AML-193 (cell line): Measurements from ENCODE around the gene PLK5.
"Not testable (repeated sequence)": the region's sequence is repeated elsewhere in the genome, so short reads cannot be mapped to it uniquely, and the experiment has no call there.

ENCODE experiments used
- DNase-seq, 2 experiments: peaks; one replicate each; lab custom pipeline; 2025; lab: John Stamatoyannopoulos, UW

The PLK5 gene

GRCh38 chr19:1525343-1525742 is 1.5 kb downstream of the PLK5 start:
- DNase-seq, result no peak

GRCh38 chr19:1526066-1526778 is 2.3 kb downstream of the PLK5 start:
- no peak for DNase-seq

DNA sequence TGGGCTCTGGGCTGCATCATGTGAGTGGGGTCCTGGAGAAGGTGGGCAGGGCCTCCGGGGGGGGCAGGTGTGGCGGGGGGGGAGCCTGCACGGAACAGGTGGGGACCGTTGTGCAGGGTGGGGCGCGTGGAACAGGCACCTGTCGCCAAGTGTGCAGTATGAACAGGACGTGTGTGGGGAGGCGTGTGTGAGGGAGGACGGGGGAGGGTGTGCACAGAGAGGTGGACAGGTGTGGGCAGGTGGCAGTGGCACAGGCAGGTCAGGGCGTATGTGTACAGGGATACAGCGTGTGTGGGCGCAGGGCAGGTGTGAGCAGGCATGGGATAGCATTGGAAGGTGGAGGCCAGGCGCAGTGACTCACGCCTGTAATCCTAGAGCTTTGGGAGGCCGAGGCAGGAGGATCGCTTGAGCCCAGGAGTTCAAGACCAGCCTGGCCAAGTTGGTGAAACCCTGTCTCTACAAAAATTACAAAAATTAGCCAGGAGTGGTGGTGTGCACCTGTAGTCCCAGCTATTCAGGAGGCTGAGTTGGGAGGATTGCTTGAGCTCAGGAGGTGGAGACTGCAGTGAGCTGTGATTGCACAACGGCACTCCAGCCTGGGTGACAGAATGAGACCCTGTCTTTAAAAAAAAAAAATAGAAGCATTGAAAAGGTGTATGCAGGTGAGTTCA is 3.2 kb downstream of the PLK5 start:
- DNase-seq, result no peak

DNA sequence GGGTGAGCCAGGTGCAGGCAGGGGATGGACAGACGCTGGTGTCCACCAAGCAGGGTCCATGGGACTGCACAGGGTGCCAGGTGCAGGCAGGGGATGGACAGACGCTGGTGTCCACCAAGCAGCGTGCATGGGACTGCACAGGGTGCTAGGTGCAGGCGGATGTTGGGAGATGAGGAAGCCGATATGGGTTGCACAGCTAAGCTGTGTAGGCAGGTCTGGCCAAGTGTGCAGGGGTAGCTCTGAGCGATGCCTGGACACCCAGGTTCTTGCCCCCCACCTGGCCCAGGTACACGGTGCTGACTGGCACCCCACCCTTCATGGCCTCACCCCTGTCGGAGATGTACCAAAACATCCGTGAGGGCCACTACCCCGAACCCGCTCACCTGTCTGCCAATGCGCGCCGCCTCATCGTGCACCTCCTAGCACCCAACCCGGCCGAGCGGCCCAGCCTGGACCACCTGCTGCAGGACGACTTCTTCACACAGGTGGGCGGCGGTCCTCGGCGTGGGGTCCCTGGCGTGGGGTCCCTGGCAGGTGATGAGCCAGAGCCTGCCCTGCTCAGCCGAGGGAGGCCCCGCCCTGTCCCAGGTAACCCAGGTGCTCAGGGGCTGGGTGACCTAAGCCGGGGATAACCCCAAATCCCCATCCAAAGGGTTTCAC is 3.9 kb downstream of the PLK5 start:
- no peak for DNase-seq

DNA sequence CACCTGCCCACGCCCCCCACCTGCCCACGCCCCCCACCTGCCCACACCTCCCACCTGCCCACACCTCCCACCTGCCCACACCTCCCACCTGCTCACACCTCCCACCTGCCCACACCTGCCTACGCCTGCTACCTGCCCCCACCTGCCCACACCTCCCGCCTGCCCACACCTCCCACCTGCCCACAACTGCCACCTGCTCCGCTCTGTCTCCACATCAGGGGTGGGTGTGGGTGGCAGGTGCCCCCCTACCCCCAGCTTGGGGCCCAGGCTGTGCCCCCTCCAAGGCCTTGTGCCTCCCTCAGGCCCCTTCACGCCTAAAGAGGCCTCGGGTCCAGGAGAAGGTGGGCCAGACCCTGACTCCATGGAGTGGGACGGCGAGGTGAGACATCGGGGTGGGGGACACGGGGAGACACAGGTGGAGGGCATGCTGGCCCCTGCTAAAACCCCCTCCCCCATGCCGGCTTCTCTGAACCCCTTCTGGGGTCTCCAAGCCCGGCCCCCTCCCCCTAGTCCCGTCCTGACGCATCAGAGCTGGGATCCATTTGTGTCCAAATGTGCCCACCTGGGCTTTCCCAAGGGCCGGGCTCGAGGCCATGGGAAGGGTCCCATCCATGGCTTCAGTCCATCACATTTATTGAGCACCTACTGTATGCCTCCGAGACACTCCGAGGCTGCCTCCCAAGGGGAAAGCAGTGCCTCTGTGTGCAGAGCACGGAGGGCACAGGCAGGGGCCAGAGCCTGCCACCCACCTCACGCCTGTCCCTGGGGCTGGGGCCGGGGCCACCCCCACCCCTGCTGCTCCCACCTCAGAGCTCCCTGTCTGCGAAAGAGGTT is 4.9 kb downstream of the PLK5 start:
- no peak for DNase-seq

DNA sequence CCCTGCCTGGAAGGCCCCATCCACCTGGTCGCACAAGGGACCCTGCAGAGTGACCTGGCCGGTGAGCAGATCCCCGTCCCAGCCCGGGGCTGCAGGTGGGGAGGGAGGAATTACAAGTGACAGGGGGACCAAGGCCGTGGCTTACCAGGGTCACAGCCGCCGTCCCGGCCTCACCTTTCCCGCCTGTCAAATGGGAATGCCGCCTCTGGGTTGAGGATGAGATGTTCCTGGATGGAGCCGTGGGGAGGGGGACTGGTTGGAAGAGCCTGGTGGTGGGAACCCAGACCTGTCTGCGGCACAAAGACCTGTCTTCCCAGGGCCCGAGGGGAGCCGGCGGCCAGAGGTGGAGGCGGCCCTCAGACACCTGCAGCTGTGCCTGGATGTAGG is 5.5 kb downstream of the PLK5 start:
- DNase-seq, result no peak

- DNase-seq, result not testable (repeated sequence)
These were observed 7.0 kb downstream of the PLK5 start for GRCh38 chr19:1530856-1531255.

- DNase-seq, result no peak
These were observed 7.7 kb downstream of the PLK5 start for GRCh38 chr19:1531587-1531986.

DNA sequence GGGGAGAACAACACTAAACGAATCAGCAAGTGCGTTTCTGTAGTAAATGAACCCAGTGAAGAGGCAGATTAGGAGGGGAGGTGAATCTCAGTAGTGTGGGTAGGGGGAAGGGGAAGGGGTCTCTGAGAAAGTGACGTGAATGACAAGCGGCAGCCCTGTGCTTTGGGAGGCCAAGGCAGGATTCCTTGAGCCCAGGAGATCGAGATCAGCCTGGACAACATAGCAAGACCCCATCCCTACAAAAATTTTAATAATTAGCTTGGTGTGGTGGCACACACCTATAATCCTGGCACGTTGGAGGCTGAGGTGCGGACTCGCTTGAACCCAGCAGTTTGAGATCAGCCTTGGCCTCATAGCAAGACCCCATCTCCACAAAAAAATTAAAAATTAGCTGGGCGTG is 8.1 kb downstream of the PLK5 start:
- DNase-seq, result no peak

DNA sequence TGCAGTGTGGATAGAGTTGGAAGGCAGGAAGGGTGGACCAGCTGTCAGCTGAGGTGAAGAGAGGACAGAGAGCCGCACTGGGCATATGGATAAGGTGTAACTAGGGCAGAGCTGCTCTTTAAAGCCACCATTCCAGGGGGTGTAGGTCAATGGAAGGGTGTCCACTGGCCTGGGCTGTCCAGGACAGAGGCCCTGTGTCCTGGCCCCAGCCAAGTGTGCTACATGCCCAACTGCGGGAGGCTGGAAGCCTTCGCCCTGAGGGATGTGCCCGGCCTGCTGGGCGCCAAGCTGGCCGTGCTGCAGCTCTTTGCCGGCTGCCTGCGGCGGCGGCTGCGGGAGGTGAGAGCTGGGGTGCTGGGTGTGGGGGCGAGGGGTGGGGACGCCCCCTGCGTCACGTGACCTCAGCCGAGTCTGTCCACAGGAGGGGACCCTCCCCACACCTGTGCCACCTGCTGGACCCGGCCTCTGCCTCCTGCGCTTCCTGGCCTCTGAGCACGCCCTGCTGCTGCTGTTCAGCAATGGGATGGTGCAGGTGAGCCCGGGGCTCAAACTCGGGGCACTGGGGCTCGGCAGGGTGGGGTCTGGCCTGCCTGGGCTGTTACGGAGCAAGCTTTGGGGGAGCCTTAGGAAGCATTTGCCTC is 9.8 kb downstream of the PLK5 start:
- no peak for DNase-seq

GRCh38 chr19:1534972-1535371 is 11.1 kb downstream of the PLK5 start:
- no peak for DNase-seq

GRCh38 chr19:1535699-1536098 is 11.8 kb downstream of the PLK5 start:
- not testable (repeated sequence) for DNase-seq

DNA sequence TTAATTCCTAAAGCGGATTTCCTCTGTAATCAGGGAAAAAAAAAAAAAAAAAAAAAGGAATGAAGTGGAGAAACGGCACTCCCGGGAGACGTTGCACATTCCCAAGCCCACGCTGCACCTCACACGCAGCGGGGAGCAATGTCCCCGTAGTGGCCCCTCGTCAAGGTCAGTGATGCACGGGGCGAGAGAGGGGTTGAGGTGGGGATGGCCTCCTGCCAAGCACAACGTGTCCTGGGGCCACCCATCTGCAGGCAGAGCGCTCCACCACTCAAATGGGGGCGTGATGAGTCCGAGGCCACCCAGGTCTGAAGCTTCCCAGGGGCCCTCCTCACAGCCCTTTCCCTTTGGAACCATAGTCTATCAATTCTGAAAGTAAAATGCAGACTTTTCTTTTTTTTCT is 15.1 kb downstream of the PLK5 start:
- no peak for DNase-seq

DNA sequence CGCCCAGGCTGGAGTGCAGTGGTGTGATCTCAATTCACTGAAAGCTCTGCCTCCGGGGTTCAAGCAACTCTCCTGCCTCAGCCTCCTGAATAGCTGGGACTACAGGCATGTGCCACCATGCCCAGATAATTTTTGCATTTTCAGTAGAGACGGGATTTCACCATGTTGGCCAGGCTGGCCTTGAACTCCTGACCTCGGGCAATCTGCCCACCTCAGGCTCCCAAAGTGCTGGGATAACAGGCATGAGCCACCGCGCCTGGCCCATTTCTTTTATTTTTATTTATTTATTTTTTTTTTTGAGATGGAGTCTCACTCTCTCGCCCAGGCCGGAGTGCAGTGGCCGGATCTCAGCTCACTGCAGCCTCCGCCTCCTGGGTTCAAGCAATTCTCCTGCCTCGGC is 15.9 kb downstream of the PLK5 start:
- not testable (repeated sequence) for DNase-seq

- DNase-seq, result no peak
These were observed 16.6 kb downstream of the PLK5 start for GRCh38 chr19:1540365-1540925.

- DNase-seq, result no peak
These were observed 25.6 kb downstream of the PLK5 start for GRCh38 chr19:1549332-1549945.

DNA sequence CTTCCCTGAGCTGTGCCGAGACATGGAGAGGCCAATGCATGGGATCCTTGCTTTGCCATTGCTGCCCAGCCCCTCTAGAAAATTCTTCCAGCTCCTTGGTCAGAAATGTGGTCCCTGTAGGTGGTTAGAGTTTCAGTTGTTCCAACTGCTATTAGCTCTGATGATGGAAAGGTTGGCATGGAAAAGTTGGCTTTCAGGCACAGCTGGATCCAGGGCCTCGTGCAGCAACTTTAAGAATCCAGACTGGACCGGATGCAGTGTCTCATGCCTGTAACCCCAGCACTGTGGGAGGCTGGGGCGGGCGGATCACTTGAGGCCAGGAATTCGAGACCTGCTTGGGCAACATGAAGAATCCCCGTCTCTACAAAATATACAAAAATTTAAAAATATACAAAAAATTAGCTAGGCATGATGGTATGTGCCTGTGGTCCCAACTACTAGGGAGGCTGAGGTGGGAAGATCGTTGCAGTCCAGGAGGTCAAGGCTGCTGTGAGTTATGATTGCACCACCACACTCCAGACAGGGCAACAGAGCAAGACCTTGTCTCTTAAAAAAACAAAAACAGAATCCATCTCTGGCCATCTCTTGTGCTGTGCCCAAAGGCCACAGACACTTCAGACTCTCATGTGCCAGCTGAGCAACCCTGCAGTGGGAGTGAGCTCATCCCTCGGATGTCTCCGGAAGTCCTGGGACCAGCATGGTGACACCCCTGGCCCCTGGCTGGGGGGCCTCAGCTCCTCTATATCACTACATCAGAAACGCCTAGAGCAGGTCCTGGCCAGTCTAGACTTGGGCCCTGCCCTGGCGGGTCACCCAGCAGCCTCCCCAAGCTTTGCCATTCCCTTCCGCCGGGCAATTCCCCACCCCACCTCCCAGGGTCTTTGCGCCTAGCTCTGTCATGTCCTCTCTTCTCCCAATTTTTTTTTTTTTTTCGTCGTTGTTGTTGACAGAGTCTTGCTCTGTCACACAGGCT is 27.5 kb downstream of the PLK5 start:
- no peak for DNase-seq

DNA sequence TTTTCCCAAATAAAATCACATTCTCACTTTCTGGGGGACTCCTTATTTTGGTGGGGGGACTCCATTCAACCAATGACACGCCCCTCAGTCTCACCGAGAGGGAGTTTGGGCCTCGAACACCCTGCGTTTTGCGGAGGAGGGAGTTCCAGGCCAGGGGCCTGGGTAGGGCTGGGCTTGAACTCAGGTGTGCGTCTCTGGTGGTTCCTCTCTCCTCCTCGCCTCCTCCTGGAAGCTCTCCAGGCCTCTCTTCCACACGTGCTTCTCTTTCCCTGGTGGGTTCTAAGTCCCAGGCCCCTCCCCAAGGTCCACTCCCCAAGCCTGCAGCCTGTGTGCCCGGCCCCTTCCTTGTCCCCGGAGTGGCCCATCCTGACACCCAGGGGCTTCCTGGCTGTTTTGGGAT is 29.5 kb downstream of the PLK5 start:
- no peak for DNase-seq

DNA sequence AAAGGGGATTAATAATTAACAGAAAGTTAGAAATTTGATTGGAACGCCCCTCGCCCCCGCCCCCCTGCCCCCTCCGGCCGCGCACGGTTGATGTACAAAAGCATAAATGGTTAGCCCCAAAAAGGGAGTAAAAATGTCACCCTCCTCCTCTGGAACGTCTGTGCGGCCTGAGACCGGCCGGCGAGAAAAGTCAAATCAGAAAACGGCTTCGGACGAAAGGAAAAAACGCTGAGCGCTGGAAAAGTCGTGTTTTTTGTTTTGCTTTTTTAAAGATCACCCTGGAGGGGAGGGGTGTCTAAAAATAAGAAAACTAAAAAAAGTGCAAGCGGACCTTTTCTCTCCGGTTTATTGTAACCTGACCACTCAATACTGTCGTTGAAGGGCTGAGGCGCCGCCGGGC is 31.1 kb downstream of the PLK5 start:
- no peak for DNase-seq
